Loucy (cell line): Measurements from ENCODE around the gene VDAC2.

ENCODE experiments used
- H2AFZ ChIP-seq: fragments of 200-600 bp; sonication (generic); 2 replicates; pipeline ENCODE4 v1.6.0; 2016; ENCODE audit warnings: antibody characterized with exemption, mild to moderate bottlenecking, low read length, moderate library complexity
- H3F3A ChIP-seq: fragments of 200-600 bp; 2 replicates; pipeline ENCODE4 v1.6.0; 2016; ENCODE audit warnings: antibody characterized with exemption, low read depth, mild to moderate bottlenecking
- H3K27me3 ChIP-seq: fragments of 200-600 bp; sonication (generic); 2 replicates; pipeline ENCODE4 v1.6.1; 2014; ENCODE audit warnings: low read length, mild to moderate bottlenecking; ENCODE audit not compliant: insufficient read depth, poor library complexity, severe bottlenecking
- H3K36me3 ChIP-seq: fragments of 200-600 bp; sonication (generic); 2 replicates; pipeline ENCODE4 v1.6.1; 2016; ENCODE audit warnings: low read length; ENCODE audit not compliant: insufficient read depth
- H3K4me1 ChIP-seq: fragments of 200-600 bp; sonication (generic); 2 replicates; pipeline ENCODE4 v1.5.1; 2014; ENCODE audit warnings: low read length, mild to moderate bottlenecking; ENCODE audit not compliant: insufficient read depth, poor library complexity, severe bottlenecking
- H3K4me2 ChIP-seq: fragments of 200-600 bp; sonication (generic); 2 replicates; pipeline ENCODE4 v1.6.0; 2014; ENCODE audit warnings: antibody characterized with exemption, low read length, low read depth, mild to moderate bottlenecking; ENCODE audit not compliant: poor library complexity, severe bottlenecking
- H3K4me3 ChIP-seq: fragments of 200-600 bp; sonication (generic); 2 replicates; pipeline ENCODE4 v1.5.1; 2014; ENCODE audit warnings: low read length, mild to moderate bottlenecking, mixed read lengths; ENCODE audit not compliant: poor library complexity, severe bottlenecking
- H3K79me2 ChIP-seq: fragments of 200-600 bp; sonication (generic); 2 replicates; pipeline ENCODE4 v1.6.1; 2014; ENCODE audit warnings: low read length; ENCODE audit not compliant: insufficient read depth
- H3K9ac ChIP-seq: fragments of 200-600 bp; sonication (generic); 2 replicates; pipeline ENCODE4 v1.6.0; 2014; ENCODE audit warnings: mild to moderate bottlenecking, low read depth, low read length, moderate library complexity; ENCODE audit not compliant: poor library complexity, severe bottlenecking
- H3K9me2 ChIP-seq: fragments of 200-600 bp; sonication (generic); replicated peaks from 2 replicates; pipeline ENCODE4 v1.6.1; 2016; ENCODE audit warnings: low read depth, low read length, mixed read lengths
- H3K9me3 ChIP-seq: fragments of 200-600 bp; sonication (generic); 2 replicates; pipeline ENCODE4 v1.6.1; 2014; ENCODE audit warnings: mild to moderate bottlenecking, antibody characterized with exemption, low read length, low read depth; ENCODE audit not compliant: insufficient read depth
- H4K20me1 ChIP-seq: fragments of 200-600 bp; sonication (generic); 2 replicates; pipeline ENCODE4 v1.6.0; 2014; ENCODE audit warnings: antibody characterized with exemption, low read length, mild to moderate bottlenecking; ENCODE audit not compliant: insufficient read depth, poor library complexity, severe bottlenecking
- CTCF ChIP-seq: fragments of 200-600 bp; sonication (generic); conservative IDR thresholded peaks from 2 replicates; pipeline ENCODE4 v1.5.1; 2014; ENCODE audit warnings: mild to moderate bottlenecking, antibody characterized with exemption, low read length
- EZH2phosphoT487 ChIP-seq: fragments of 200-600 bp; IDR thresholded peaks from 2 replicates; pipeline ENCODE4 v1.6.1; 2018; ENCODE audit warnings: antibody characterized with exemption, mild to moderate bottlenecking, moderate library complexity, borderline replicate concordance

VDAC2 gene

GRCh38 chr10:75231672-75232581 is 21.3 kb downstream of the VDAC2 start:
- Histone ChIP-seq H3K9me3 (no peaks in the 10 kb centered on the region), H3K4me3 (no peak overlapping the region), H3K36me3 (peaks cover 52% of the 10 kb centered on the region), H3K4me1 (peaks cover 10% of the 10 kb centered on the region), H3K4me2 (no peak overlapping the region), H3F3A (peaks cover 12% of the 10 kb centered on the region; the same call in 1 of the 2 replicates), H2AFZ (no peak overlapping the region), H3K27me3 (no peaks in the 10 kb centered on the region), H4K20me1 (peaks cover 25% of the 10 kb centered on the region), H3K9me2 (no peaks in the 10 kb centered on the region), H3K79me2 (peaks cover 25% of the 10 kb centered on the region), H3K9ac (no peak overlapping the region)
- TF ChIP-seq CTCF (no peak), EZH2phosphoT487 (no peak)

- no peaks in the 10 kb centered on the region for H3K27me3 ChIP-seq
- H3K9me3 ChIP-seq: no peaks in the 10 kb centered on the region
- H3K9ac ChIP-seq: no peak overlapping the region
- H3K9me2 ChIP-seq: no peaks in the 10 kb centered on the region
- TF ChIP-seq CTCF (no peak), EZH2phosphoT487 (no peak)
- no peak overlapping the region for H3K4me2 ChIP-seq
- H2AFZ ChIP-seq: no peak overlapping the region
- peaks cover 15% of the 10 kb centered on the region for H4K20me1 ChIP-seq
- H3K4me1 ChIP-seq: peaks cover 10% of the 10 kb centered on the region
- H3K4me3 ChIP-seq: no peak overlapping the region
- H3F3A ChIP-seq: peaks cover 12% of the 10 kb centered on the region; the same call in 1 of the 2 replicates
- H3K36me3 ChIP-seq: peaks cover 44% of the 10 kb centered on the region
- H3K79me2 ChIP-seq: peaks cover 10% of the 10 kb centered on the region
Measured at GRCh38 chr10:75233444-75234016, 22.9 kb downstream of the VDAC2 start.

GRCh38 chr10:75234017-75234682 is 23.6 kb downstream of the VDAC2 start:
- Histone ChIP-seq H3K79me2 (peaks cover 4% of the 10 kb centered on the region; the same call in 1 of the 2 replicates), H3K4me1 (peaks cover 10% of the 10 kb centered on the region), H2AFZ (no peak overlapping the region), H4K20me1 (peaks cover 9% of the 10 kb centered on the region), H3K9ac (no peak overlapping the region), H3K4me2 (no peak overlapping the region), H3K4me3 (no peak overlapping the region), H3K36me3 (peaks cover 38% of the 10 kb centered on the region), H3K9me2 (no peaks in the 10 kb centered on the region), H3K27me3 (no peaks in the 10 kb centered on the region), H3K9me3 (no peaks in the 10 kb centered on the region), H3F3A (peaks cover 12% of the 10 kb centered on the region; the same call in 1 of the 2 replicates)
- TF ChIP-seq CTCF (no peak), EZH2phosphoT487 (no peak)
